ENCODE results near the gene TSPAN11.

DNA sequence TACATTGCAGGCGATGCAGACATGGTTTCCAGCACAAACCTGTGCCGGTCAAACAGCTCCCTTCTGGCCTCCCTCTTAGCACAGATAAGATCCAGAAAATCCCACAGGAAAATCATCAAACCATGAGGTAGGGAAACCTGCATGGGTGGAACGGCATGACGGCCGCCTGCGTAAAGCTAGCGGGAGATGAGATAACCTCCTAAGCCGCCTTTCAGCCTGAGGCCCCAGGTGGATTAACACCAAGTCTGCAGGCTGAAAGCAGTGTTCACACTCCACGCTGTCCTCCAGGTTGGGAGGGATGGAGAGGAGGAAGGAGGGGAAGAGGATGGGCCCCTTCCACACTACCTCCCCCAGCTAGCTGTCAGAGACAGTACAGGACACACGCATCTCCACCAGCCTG, 63.8 kb downstream of the TSPAN11 start:
- no peak for TF ChIP-seq POLR2A (IDR thresholded peaks at IDR 0.05; ENCODE audit: low read depth, low read length)
- TF ChIP-seq POLR2AphosphoS5 (IDR thresholded peaks at IDR 0.05; ENCODE audit: low read depth, low read length), result no peak
- no peak for TF ChIP-seq TAF1 (IDR thresholded peaks at IDR 0.05; ENCODE audit: borderline replicate concordance, low read depth, low read length)
